ENCODE data around the gene TTC38. TPM values are rescaled to one million over a fixed set of nuclear protein-coding genes. Genes with fewer than 3 reads are reported as not detected.

Gene TTC38
- total and polyA plus RNA-seq, 2 donors (not counting 3 experiments of a cell fraction or from before 2014, with no cell fraction given), result 31.6 to 39.7 TPM

- ChIA-PET CTCF (no interaction called here), POLR2A (no interaction called here)
- DNase-seq (ENCODE audit: low read depth, low spot score) (no peak), FAIRE-seq (no peak)
- Histone ChIP-seq H4K20me1 (replicated peaks; ENCODE audit: control insufficient read depth, extremely low read depth, insufficient read depth, low read length) (no peaks in the 10 kb centered on the region), H3K36me3 (ENCODE audit: control insufficient read depth in 2 of 2, extremely low read depth in 1 of 2, insufficient read depth in 2 of 2, low read length in 2 of 2) (no peaks in the 10 kb centered on the region), H3K79me2 (ENCODE audit: control insufficient read depth, insufficient read depth, low read length) (no peaks in the 10 kb centered on the region), H3K27ac (ENCODE audit: insufficient read depth, low read depth, low read length) (no peak overlapping the region), H3K9me1 (replicated peaks; ENCODE audit: control insufficient read depth, extremely low read depth, insufficient read depth, low read length) (no peaks in the 10 kb centered on the region), H3K27me3 (ENCODE audit: control insufficient read depth in 2 of 2, insufficient read depth in 2 of 2, low read length in 2 of 2) (no peaks in the 10 kb centered on the region), H3K9ac (replicated peaks; ENCODE audit: extremely low read depth, insufficient read depth, low read length) (no peak overlapping the region), H2AFZ (ENCODE audit: low read depth, low read length) (no peak overlapping the region), H3K4me2 (ENCODE audit: insufficient read depth, low read length) (no peak overlapping the region), H3K9me3 (replicated peaks; ENCODE audit: control insufficient read depth, insufficient read depth, low read length) (no peaks in the 10 kb centered on the region), H3K4me1 (ENCODE audit: control insufficient read depth, extremely low read depth, insufficient read depth, low read length) (no peaks in the 10 kb centered on the region), H3K4me3 (replicated peaks in 1 of 3; ENCODE audit: insufficient read depth in 1 of 3, low read depth in 1 of 3, low read length in 3 of 3) (no peak overlapping the region)
- intact Hi-C loops (cut with micrococcal nuclease) (no loop called here), dilution Hi-C loops (cut with MboI; ENCODE audit: extremely low pct_ligation_motif_present, low sequenced_read_pairs) (no loop called here)
- TF ChIP-seq CTCF (IDR thresholded peaks at IDR 0.05; ENCODE audit: extremely low read depth in 1 of 2, insufficient read depth in 1 of 2, low read depth in 1 of 2, low read length in 2 of 2) (no peak), EZH2 (IDR thresholded peaks at IDR 0.05; ENCODE audit: borderline replicate concordance, low read depth, low read length, severe bottlenecking) (no peak), FOS (IDR thresholded peaks at IDR 0.05; ENCODE audit: borderline replicate concordance, insufficient read depth, low read length) (no peak), POLR2A (IDR thresholded peaks at IDR 0.05; ENCODE audit: low read depth, low read length) (no peak), MYC (IDR thresholded peaks at IDR 0.05; ENCODE audit: low read depth, low read length) (no peak), POLR2AphosphoS5 (IDR thresholded peaks at IDR 0.05; ENCODE audit: insufficient read depth, low read depth, low read length) (no peak), JUN (IDR thresholded peaks at IDR 0.05; ENCODE audit: borderline replicate concordance, insufficient read depth, insufficient read length, low read depth) (no peak), GATA2 (IDR thresholded peaks at IDR 0.05; ENCODE audit: insufficient read depth, insufficient read length, low read depth, low read length) (no peak)
- TF ChIP-seq, protein P1, sequence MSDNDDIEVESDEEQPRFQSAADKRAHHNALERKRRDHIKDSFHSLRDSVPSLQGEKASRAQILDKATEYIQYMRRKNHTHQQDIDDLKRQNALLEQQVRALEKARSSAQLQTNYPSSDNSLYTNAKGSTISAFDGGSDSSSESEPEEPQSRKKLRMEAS (IDR thresholded peaks at IDR 0.05; ENCODE audit: insufficient read depth, insufficient read length), result no peak
- BruUV-seq (replicated peaks), result no TSS peak
Observed at GRCh38 chr22:46240073-46240472, 27.7 kb upstream of the TTC38 start.

Measured in endothelial cell of umbilical vein (primary cell).